HTR-8/SVneo (cell line): ENCODE measurements around the gene SIGLEC14.
A peak's percentile ranks its signal among the peaks of the same experiment; 100 is the strongest.
"Not testable (repeated sequence)": the region's sequence is repeated elsewhere in the genome, so short reads cannot be mapped to it uniquely, and the experiment has no call there.

ENCODE experiments used
- DNase-seq: peaks from one replicate; pipeline ENCODE4 v3.0.0; 2011; ENCODE audit warnings: low spot score, mixed read lengths; ENCODE audit not compliant: insufficient read length
- FAIRE-seq: peaks from 2 replicates; lab custom pipeline; 2011; peaks lifted over from hg19 to GRCh38; lab: Jason Lieb, UNC

Gene SIGLEC14

DNA sequence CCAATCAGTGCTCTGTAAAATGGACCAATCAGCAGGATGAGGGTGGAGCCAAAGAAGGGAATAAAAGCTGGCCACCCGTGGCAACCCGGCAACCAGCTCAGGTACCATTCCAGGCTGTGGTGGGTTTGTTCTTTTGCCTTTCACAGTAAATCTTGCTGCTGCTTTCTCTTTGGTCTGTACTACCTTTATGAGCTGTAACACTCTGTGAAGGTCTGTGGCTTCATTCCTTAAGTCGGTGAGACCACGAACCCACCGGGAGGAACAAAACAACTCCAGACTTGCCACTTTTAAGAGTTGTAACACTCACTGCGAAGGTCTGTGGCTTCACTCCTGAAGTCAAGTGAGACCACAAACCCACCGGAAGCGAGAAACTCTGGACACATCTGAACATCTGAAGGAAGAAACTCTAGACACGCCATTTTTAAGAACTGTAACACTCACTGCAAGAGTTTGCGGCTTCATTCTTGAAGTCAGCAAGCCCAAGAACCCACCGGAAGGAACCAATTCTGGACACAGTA is 30.0 kb upstream of the SIGLEC14 start:
- no peak for DNase-seq
- FAIRE-seq = no peak

DNA sequence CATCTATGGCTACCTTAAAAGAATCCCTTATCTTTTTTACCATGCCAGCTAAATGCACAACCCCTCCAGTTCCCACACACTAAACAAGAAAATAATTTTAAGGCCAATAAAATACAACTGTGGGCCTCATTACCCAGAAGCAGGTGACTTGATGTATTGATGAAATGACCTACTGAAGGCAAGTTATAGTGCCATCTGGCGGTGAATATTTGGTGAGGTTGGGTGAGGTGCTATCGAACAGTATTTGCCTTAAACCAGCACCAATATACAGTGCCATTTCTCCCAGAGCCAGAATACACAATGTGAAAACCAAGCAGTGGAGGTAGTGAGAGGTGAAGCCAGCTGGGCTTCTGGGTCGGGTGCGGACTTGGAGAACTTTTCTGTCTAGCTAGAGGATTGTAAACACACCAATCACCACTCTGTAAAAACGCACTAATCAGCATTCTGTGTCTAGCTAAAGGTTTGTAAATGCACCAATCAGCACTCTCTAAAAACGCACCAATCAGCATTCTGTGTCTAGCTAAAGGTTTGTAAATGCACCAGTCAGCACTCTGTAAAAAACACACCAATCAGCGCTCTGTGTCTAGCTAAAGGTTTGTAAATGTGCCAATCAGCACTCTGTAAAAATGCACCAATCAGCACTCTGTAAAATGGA is 29.4 kb upstream of the SIGLEC14 start:
- peak; percentile 49 for FAIRE-seq
- DNase-seq = not testable (repeated sequence)

GRCh38 chr19:51668216-51668615 is 21.6 kb upstream of the SIGLEC14 start:
- FAIRE-seq (no peak), DNase-seq (no peak)

DNA sequence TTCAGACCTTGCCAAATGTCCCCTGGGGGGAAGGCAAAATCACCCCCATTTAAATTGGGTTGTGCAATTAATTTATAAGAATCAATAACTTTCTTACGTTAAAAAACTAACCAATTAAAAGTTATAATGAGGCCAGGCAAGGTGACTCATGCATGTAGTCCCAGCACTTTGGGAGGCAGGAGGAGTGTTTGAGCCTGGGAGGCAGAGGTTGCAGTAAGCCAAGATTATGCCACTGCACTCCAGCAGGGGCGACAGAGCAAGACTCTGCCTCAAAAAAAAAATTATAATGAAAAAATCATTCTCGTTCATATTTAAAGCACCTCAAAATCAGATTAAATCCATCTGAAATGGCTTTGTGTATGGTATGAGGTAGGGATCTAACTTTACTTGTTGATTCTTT is 18.4 kb upstream of the SIGLEC14 start:
- DNase-seq (no peak), FAIRE-seq (no peak)

DNA sequence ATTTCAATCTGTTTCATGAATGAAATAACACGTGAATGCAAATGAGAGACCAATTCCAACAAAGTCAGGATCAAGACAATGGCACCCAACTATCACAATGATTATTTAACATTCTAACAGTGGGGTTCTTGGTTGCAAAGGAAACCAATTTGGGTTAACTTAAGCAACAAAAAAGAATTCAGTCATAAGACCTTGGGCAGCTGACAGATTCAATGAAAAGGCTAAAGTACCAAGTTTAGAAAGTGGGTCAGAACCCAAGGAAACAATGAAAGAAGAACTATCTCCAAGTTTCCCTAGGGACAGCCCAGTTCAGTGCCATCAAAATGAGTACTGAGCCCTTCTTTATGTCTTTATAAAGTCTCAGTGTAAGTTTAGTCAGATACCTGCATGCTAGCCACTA is 17.5 kb upstream of the SIGLEC14 start:
- FAIRE-seq = no peak
- no peak for DNase-seq

DNA sequence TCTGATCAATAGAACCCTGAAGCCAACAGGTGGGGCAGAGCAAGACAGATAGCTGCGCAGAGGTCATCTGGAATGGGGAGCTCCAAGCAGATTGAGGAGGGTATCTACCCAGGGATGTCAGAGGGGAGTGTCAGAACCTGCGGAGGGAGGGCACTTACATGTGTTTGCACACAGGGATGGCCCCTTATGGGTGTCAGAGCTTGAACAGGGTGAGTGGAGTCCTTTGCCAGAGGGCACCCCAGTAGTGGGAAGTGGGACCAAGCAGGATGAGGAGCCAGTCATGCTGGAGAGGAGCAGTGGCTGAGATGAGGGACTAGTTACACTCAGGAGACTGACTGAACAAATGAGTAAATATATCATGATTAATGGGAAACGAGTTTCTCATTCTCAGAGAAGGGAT is 17.0 kb upstream of the SIGLEC14 start:
- FAIRE-seq (no peak), DNase-seq (no peak)

GRCh38 chr19:51660975-51661600 is 14.5 kb upstream of the SIGLEC14 start:
- no peak for FAIRE-seq
- DNase-seq = peak; percentile 65

DNA sequence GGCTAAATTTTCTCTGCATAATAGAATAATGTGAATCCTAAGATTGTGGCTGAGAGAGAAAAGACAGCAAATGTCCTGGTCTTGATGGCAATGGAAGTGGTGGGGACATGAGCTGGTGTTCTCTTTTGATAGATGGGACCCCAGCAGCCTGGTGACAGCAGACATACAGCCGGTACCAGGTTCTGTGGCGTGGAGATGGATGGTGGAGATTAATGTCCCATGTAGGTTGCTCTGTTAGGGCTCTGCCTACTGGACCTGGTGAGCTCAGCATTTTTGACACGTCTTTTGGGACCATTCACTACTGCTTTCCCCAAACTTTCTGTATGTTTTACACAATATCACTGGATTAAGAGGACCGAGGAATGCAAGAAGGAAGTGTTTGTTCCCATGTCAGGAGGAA is 8.2 kb upstream of the SIGLEC14 start:
- FAIRE-seq (no peak), DNase-seq (no peak)

DNA sequence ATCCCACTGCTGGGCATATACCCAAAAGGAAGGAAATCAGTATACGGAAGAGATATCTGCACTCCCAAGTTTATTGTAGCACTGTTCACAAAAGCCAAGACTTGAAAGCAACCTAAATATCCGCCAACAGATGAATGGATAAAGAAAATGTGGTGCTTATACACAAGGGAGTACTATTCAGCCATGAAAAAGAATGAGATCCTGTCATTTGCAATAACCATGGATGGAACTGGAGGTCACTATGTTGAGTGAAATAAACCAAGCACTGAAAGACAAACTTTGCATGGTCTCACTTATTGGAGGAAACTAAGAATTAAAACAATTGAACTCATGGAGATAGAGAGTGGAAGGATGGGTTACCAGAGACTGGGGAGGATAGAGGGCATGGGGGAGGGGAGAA is 6.5 kb upstream of the SIGLEC14 start:
- FAIRE-seq = no peak

GRCh38 chr19:51652266-51652665 is 5.6 kb upstream of the SIGLEC14 start:
- DNase-seq = no peak
- FAIRE-seq = no peak

More for the DNA sequence above, 6.5 kb upstream of the SIGLEC14 start:
- no peak for DNase-seq

DNA sequence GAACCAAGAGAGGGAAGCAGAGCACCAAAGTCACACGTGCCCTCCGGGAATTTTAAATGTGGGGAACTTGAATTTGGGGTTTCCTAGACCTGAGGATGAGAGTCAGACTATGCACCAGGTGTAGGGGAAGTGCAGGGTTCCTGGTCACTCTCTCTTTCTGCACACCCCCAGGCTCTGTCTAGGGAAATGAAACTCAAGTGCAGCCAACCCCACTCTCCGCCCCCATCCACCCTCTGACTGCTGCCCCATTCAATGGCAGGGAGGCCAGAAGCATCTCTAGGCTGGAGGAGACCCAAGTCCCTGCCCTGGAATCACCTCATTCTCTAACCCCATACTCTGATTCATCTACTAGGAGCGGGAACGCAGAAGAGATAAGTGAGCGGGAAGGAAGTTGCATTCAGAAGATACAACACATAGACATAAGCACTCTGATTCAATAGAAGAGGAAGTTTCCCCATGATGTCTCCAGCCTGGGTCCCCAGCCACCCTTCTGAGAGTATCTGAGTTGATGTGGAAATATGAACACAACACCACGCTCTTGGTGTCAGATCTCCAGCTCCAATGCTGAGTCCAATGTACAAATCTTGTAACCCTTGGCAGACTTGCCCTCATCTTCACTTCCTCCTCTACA is 4.7 kb upstream of the SIGLEC14 start:
- DNase-seq = no peak
- no peak for FAIRE-seq

- no peak for FAIRE-seq
Observed at GRCh38 chr19:51647318-51647717, 693 bp upstream of the SIGLEC14 start.

DNA sequence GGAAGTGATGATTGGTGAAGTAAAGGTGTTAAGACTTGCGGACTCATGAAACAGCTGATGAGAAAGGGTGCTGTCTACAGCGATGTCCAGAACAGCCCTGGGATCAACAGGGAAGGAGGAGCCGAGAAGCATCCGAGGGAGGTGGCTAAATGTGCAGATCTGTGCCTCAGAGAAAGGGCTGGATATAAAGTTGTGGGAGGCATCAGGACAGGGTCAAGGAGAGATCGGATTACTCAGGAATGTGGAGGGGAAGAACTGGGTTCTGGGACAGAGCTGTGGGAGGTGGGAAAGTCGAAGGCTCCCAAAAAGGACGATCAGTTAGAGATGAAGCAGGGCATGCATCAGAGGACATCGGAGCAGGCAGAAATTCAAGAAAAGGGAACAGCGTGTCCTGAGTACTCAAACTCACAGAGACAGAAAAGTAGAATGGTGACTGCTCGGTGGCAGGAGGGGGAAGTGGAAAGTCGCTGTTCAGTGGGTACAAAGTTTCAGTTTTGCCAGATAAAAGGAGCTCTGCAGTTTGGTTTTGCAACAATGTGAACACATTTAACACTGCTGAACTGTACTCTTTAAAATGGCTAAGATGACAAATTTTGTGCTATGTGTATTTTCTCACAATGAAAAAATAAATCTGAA is 1.9 kb downstream of the SIGLEC14 start:
- DNase-seq = no peak

More at GRCh38 chr19:51647318-51647717, 693 bp upstream of the SIGLEC14 start:
- no peak for DNase-seq

GRCh38 chr19:51641648-51642047 is 5.0 kb downstream of the SIGLEC14 start:
- no peak for DNase-seq

More for the DNA sequence above, 1.9 kb downstream of the SIGLEC14 start:
- FAIRE-seq = no peak

GRCh38 chr19:51640386-51640785 is 6.2 kb downstream of the SIGLEC14 start:
- DNase-seq (no peak), FAIRE-seq (no peak)

More at GRCh38 chr19:51641648-51642047, 5.0 kb downstream of the SIGLEC14 start:
- no peak for FAIRE-seq

- FAIRE-seq = no peak
- DNase-seq = no peak
Observed at GRCh38 chr19:51639916-51640315, 6.7 kb downstream of the SIGLEC14 start.

GRCh38 chr19:51637362-51637978 is 9.2 kb downstream of the SIGLEC14 start:
- FAIRE-seq (no peak), DNase-seq (no peak)

DNA sequence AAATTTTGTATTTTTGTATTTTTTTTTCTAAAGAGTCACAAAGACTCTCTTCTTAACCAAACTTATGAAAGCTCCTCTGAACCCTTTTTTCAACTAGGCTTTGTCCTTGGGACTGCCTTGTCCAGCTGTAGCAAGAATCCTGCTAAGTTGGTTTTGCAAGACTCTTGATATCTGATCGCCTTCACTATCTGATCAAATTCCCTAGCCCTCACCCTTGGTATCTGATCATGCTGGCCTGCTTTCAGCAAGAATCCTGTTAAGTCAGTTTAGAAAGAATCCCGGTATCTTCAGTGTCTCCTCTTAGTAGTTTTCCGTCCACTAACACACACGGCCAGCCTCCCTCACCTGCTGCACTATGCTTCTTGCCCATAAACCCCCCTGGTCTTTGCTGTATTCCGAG is 14.5 kb downstream of the SIGLEC14 start:
- no peak for FAIRE-seq
- no peak for DNase-seq

GRCh38 chr19:51630315-51630714 is 16.3 kb downstream of the SIGLEC14 start, which contains the start of gene SIGLEC5:
Gene SIGLEC5 (minus strand): TSS chr19:51630401. CDS start chr19:51630335, 66 bp downstream.
- FAIRE-seq, DNase-seq: not testable (repeated sequence)
